GM13976 (cell line): ENCODE data around the gene VPS51.

Source experiments
- DNase-seq: peaks from one replicate; pipeline ENCODE4 v3.0.0; 2012; ENCODE audit warnings: low spot score
- CTCF ChIP-seq: IDR thresholded peaks from 2 replicates; pipeline ENCODE4 v1.5.1; 2012; ENCODE audit warnings: borderline replicate concordance, mild to moderate bottlenecking; ENCODE audit not compliant: insufficient read depth; ENCODE audit errors: extremely low read depth, missing control alignments, control extremely low read depth
- in situ Hi-C: fragments of 300-500 bp; cut with MboI; formaldehyde crosslinking; loops from one replicate; pipeline ENCODE4 v1.12.0; 2022; ENCODE audit warnings: low sequenced_read_pairs, mixed read lengths, inconsistent platforms; ENCODE audit not compliant: unreplicated experiment

The VPS51 gene

GRCh38 chr11:65110354-65110861 is 14.4 kb downstream of the VPS51 start:
- in situ Hi-C loops: no loop called here
- TF ChIP-seq CTCF: peak; percentile 91
- peak; percentile 92 for DNase-seq

GRCh38 chr11:65111159-65111743 is 15.2 kb downstream of the VPS51 start:
- no peak for DNase-seq
- no peak for TF ChIP-seq CTCF
- in situ Hi-C loops: no loop called here

DNA sequence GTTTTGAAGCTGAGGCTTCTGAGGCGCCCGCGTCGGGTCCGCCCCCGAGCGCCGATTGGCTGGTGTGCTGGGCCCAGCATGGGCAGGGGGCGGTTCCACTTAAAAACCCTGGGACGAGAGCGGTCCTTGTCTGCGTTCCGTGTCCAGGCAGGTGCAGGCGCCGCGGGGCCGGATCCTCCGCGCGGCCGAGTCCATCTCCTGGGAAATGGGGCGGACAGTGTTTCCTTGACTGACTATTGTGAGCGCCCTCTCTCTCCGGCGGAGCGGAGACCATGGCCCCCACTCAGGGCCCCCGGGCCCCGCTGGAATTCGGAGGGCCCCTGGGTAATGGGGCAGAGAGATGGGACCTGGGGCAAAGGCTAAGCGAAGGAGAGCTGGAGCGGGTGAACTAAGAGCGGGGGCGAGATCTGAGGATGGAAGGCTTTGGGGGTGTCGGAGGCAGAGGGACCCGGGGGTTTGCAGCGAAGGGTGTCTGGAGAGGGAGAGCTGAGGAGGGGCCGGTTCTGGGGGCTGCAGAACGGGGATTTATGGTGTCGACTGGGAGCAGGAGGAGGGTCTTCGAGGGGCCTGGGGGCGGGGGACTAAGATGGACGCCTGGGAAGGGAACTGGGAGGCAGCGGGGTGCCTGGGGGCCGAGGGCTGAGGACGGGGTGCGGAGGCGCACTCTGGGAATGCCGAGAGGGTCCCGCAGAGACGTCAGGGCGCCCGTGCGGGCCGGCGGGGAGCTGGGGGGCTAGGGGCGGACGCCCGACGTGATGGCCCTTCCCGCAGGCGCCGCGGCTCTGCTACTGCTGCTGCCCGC is 15.9 kb downstream of the VPS51 start, which contains the start of gene TM7SF2:
Gene TM7SF2 (plus strand): TSS at position 129 of the 802 bp plus-strand sequence. CDS start 144 bp downstream, at position 273.
- DNase-seq: peak; percentile 98
- in situ Hi-C loops: no loop called here
- TF ChIP-seq CTCF: no peak

DNA sequence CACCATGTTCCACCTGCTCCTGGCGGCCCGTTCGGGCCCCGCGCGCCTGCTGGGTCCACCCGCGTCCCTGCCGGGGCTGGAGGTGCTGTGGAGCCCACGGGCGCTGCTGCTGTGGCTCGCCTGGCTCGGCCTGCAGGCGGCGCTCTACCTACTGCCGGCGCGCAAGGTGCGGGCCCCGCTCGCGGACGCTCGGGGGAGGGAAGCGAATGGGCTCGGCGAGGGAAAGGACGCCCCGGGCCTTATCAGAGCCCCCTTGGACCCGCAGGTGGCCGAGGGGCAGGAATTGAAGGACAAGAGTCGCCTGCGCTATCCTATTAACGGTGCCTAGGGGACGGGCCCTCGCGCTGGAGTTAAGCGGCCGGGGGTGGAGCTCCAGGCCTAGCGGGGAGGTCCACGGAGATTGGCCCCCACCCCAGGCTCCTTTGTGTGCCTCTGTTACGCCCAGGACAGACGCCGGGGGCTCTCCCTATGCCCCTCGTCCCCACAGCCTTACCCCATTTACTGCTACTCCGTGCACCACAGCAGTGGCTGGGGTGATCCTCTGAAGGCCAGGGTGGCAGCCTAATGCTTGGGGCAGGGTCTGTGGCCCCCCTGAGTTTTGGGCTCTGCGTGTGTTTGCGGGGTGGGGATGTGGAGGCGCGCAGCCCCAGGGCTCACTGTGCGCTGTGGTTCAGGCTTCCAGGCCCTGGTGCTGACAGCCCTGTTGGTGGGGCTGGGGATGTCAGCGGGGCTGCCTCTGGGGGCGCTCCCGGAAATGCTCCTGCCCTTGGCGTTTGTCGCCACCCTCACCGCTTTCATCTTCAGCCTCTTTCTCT is 16.7 kb downstream of the VPS51 start:
- in situ Hi-C loops: no loop called here
- TF ChIP-seq CTCF: peak; percentile 98
- DNase-seq: peak; percentile 83

- no peak for DNase-seq
- TF ChIP-seq CTCF: no peak
- in situ Hi-C loops: no loop called here
Measured at GRCh38 chr11:65113361-65113756, 17.3 kb downstream of the VPS51 start.

- no peak for TF ChIP-seq CTCF
- DNase-seq: no peak
- in situ Hi-C loops: no loop called here
Measured at GRCh38 chr11:65113839-65114238, 17.8 kb downstream of the VPS51 start.
